Muscle layer of colon (tissue), 2 donors: ENCODE data around the gene AKAP13.

Experiments
- H3K27ac ChIP-seq: one replicate; pipeline ENCODE4 v1.7.0; 2013; ENCODE audit warnings: low read depth, mild to moderate bottlenecking, low read length, moderate library complexity
- H3K27me3 ChIP-seq, 2 donors: one replicate each; pipeline ENCODE4 v1.7.0; 2013; ENCODE audit warnings: low read length in 2 of 2, mild to moderate bottlenecking in 2 of 2; ENCODE audit not compliant: insufficient read depth in 2 of 2, control insufficient read depth in 1 of 2
- H3K36me3 ChIP-seq: one replicate; pipeline ENCODE4 v1.7.0; 2013; ENCODE audit warnings: mild to moderate bottlenecking, low read length; ENCODE audit not compliant: insufficient read depth
- H3K4me1 ChIP-seq: one replicate; pipeline ENCODE4 v1.7.0; 2013; ENCODE audit warnings: mild to moderate bottlenecking, low read length; ENCODE audit not compliant: insufficient read depth
- H3K4me3 ChIP-seq, 2 donors: one replicate each; pipeline ENCODE4 v1.7.0; 2013; ENCODE audit warnings: low read length in 2 of 2, low read depth in 1 of 2, mild to moderate bottlenecking in 1 of 2, moderate library complexity in 1 of 2
- H3K9ac ChIP-seq: one replicate; pipeline ENCODE4 v1.7.0; 2013; ENCODE audit warnings: low read length
- H3K9me3 ChIP-seq: one replicate; pipeline ENCODE4 v1.7.0; 2013; ENCODE audit warnings: mild to moderate bottlenecking, low read length
- donor health status: abdominal sarcoma.
- donor health status: Adenocarcinoma of cecum.

The AKAP13 gene

GRCh38 chr15:85351965-85352364 is 28.4 kb upstream of the AKAP13 start:
- Histone ChIP-seq H3K4me1 (no peaks in the 10 kb centered on the region), H3K27ac (no peak overlapping the region), H3K4me3 (no peak overlapping the region), H3K9me3 (no peaks in the 10 kb centered on the region), H3K27me3 (no peaks in the 10 kb centered on the region), H3K36me3 (no peaks in the 10 kb centered on the region), H3K9ac (no peak overlapping the region)

DNA sequence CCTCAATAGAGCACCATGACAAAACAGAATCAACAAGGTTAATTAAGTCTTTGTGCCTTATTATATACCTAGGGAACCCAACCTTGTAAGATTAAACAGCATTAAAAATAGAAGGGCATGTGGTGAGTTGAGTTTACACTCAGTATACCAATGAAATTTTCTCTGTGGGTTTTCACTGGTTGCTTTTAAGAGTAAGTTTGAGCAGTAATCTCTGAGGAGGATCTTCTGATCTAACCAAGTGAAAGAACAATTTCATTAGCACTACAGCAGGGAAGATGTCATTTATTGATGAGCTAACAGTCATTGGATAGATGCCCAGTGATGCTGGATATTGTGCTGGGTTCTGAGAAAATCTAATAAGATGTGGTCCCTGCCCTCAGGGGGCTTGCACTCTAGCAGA is 26.9 kb upstream of the AKAP13 start:
- Histone ChIP-seq H3K9ac (no peak overlapping the region), H3K36me3 (no peaks in the 10 kb centered on the region), H3K4me1 (no peaks in the 10 kb centered on the region), H3K27ac (no peak overlapping the region), H3K9me3 (no peaks in the 10 kb centered on the region), H3K4me3 (no peak overlapping the region), H3K27me3 (no peaks in the 10 kb centered on the region)

- no peak overlapping the region for H3K27ac ChIP-seq
- no peaks in the 10 kb centered on the region for H3K36me3 ChIP-seq
- no peaks in the 10 kb centered on the region for H3K27me3 ChIP-seq
- no peaks in the 10 kb centered on the region for H3K9me3 ChIP-seq
- H3K9ac ChIP-seq, result no peak overlapping the region
- no peak overlapping the region for H3K4me3 ChIP-seq
- no peaks in the 10 kb centered on the region for H3K4me1 ChIP-seq
Measured at GRCh38 chr15:85354461-85354860, 25.9 kb upstream of the AKAP13 start.

GRCh38 chr15:85354948-85355347 is 25.5 kb upstream of the AKAP13 start:
- Histone ChIP-seq H3K4me3 (no peak overlapping the region), H3K27me3 (no peaks in the 10 kb centered on the region), H3K36me3 (no peaks in the 10 kb centered on the region)

GRCh38 chr15:85356276-85356675 is 24.1 kb upstream of the AKAP13 start:
- H3K4me3 ChIP-seq, result no peak overlapping the region
- H3K27ac ChIP-seq, result no peak overlapping the region
- no peaks in the 10 kb centered on the region for H3K9me3 ChIP-seq
- no peaks in the 10 kb centered on the region for H3K4me1 ChIP-seq
- no peaks in the 10 kb centered on the region for H3K27me3 ChIP-seq
- H3K36me3 ChIP-seq, result no peaks in the 10 kb centered on the region
- H3K9ac ChIP-seq, result no peak overlapping the region

More at GRCh38 chr15:85354948-85355347, 25.5 kb upstream of the AKAP13 start:
- Histone ChIP-seq H3K27ac (no peak overlapping the region), H3K4me1 (no peaks in the 10 kb centered on the region), H3K9me3 (no peaks in the 10 kb centered on the region), H3K9ac (no peak overlapping the region)

DNA sequence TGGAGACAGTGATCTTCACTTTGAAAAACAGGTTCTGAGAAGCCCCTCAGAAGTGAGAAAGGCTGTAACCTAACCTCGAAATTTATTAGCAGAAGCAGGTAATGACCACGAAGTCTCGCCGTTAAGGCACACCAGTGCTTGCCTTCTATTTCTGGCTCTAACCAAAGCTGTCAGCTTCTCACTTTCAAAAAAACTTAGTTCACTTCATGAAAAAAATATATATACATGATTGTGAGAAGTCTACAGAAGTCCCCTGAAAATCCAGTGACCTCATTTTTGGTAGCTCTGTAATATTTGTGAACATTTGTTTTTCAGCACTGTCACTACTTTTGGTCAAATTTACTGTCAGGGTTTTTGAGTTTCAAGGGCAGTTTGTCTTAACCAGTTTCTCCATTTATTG is 19.1 kb upstream of the AKAP13 start:
- H3K27me3 ChIP-seq, result no peaks in the 10 kb centered on the region
- no peak overlapping the region for H3K27ac ChIP-seq
- no peak overlapping the region for H3K4me3 ChIP-seq
- no peaks in the 10 kb centered on the region for H3K36me3 ChIP-seq
- no peaks in the 10 kb centered on the region for H3K4me1 ChIP-seq
- no peak overlapping the region for H3K9ac ChIP-seq
- no peaks in the 10 kb centered on the region for H3K9me3 ChIP-seq

DNA sequence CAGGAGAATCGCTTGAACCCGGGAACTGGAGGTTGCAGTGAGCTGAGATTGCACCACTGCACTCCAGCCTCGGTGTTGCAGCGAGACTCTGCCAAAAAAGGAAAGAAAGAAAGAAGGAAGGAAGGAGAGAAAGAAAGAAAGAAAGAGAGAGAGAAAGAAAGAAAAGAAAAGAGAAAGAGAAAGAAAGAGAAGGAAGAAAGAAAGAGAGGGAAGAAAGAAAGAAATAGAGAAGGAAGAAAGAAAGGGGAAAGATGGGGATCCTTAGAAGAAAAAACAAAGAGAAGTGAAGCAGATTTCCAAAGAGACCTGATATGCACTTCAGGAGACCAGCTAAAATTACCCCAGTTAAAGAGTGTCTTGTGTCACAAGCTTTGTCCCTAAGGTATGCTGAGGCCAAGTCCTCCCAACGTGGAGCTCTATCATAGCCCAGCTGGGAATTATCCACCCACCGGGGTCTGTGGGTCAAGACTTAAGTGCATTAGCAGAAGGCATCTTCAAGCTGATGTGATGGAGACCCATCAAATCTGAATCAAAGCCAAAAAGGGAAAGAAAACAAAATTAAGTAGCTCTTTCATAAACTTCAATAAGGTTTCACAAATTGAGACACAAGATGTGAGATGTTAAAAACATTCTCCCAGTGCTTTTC is 17.8 kb upstream of the AKAP13 start:
- Histone ChIP-seq H3K9me3 (no peaks in the 10 kb centered on the region), H3K4me1 (no peaks in the 10 kb centered on the region), H3K27me3 (no peaks in the 10 kb centered on the region), H3K36me3 (no peaks in the 10 kb centered on the region), H3K27ac (no peak overlapping the region), H3K4me3 (no peak overlapping the region), H3K9ac (no peak overlapping the region)

- no peaks in the 10 kb centered on the region for H3K36me3 ChIP-seq
- H3K4me3 ChIP-seq, result no peak overlapping the region
- H3K9me3 ChIP-seq, result no peaks in the 10 kb centered on the region
- no peak overlapping the region for H3K27ac ChIP-seq
- no peak overlapping the region for H3K9ac ChIP-seq
- no peaks in the 10 kb centered on the region for H3K27me3 ChIP-seq
- H3K4me1 ChIP-seq, result no peaks in the 10 kb centered on the region
Measured at GRCh38 chr15:85365980-85366379, 14.4 kb upstream of the AKAP13 start.

GRCh38 chr15:85367741-85368140 is 12.7 kb upstream of the AKAP13 start:
- Histone ChIP-seq H3K27me3 (no peaks in the 10 kb centered on the region), H3K4me1 (no peaks in the 10 kb centered on the region), H3K9ac (no peak overlapping the region), H3K36me3 (no peaks in the 10 kb centered on the region), H3K9me3 (no peaks in the 10 kb centered on the region), H3K4me3 (no peak overlapping the region), H3K27ac (no peak overlapping the region)

DNA sequence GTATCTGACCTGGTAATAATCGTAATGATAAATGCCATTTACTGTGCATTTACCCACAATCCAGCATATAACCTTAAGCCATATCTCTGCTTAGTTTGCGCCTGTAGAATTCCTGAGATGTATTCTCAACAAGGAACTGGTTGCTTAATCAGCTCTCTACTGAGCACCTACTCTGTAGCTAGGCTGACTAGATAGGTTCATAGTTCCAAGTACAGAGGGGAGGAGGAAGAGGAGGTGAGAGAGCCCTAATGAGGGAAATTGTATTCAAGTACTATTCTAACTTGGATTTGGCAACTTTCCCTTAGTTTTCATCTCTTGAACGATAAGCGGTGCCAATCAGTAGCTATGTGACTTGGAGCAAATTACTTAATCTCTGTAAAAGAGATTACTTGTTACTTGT is 5.6 kb upstream of the AKAP13 start:
- no peaks in the 10 kb centered on the region for H3K9me3 ChIP-seq
- no peaks in the 10 kb centered on the region for H3K4me1 ChIP-seq
- H3K27ac ChIP-seq, result no peak overlapping the region
- no peaks in the 10 kb centered on the region for H3K27me3 ChIP-seq
- H3K36me3 ChIP-seq, result no peaks in the 10 kb centered on the region
- H3K9ac ChIP-seq, result no peak overlapping the region
- H3K4me3 ChIP-seq, result no peak overlapping the region

GRCh38 chr15:85377269-85377668 is 3.1 kb upstream of the AKAP13 start:
- Histone ChIP-seq H3K9ac (no peak overlapping the region), H3K4me1 (peaks cover 7% of the 10 kb centered on the region), H3K4me3 (no peak overlapping the region), H3K27ac (no peak overlapping the region), H3K9me3 (no peaks in the 10 kb centered on the region), H3K27me3 (no peaks in the 10 kb centered on the region), H3K36me3 (no peaks in the 10 kb centered on the region)

DNA sequence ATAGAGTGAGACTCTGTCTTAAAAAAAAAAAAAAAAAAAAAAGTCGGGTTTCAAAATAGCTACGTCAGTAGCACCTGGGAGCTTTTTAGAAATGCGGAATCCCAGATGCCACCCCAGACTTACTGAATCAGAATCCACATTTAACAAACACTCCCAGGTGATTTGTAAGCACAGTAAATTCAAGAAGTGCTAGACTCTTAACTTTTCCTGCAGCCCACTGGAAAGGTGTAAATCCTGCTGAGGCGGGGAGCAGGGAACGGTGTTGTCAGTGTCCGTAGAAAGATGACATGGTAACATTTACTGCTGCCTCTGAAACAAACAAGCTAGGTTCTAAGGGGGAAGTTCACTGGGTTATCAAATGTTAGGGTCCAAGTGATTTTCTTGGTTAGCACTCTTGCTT is 2.4 kb upstream of the AKAP13 start:
- no peak overlapping the region for H3K4me3 ChIP-seq
- H3K36me3 ChIP-seq, result no peaks in the 10 kb centered on the region
- H3K9me3 ChIP-seq, result no peaks in the 10 kb centered on the region
- no peaks in the 10 kb centered on the region for H3K27me3 ChIP-seq
- H3K9ac ChIP-seq, result no peak overlapping the region
- peaks cover 13% of the 10 kb centered on the region for H3K4me1 ChIP-seq
- H3K27ac ChIP-seq, result no peak overlapping the region
